H1 (cell line): ENCODE measurements around the gene BRSK2. TPM values are rescaled to one million over a fixed set of nuclear protein-coding genes. Genes with fewer than 3 reads are reported as not detected.

Experiments used
- CBX5 ChIP-seq: fragments of 300-800, 300-1000 bp; sonication (generic); IDR thresholded peaks from 2 replicates; pipeline ENCODE4 v1.7.1; 2016; ENCODE audit warnings: antibody characterized with exemption, low read length, low read depth
- EZH2 ChIP-seq: fragments of 200-600 bp; sonication (generic); IDR thresholded peaks from 2 replicates; pipeline ENCODE4 v1.7.1; 2012; ENCODE audit warnings: low read depth, mild to moderate bottlenecking, moderate library complexity, low read length, inconsistent platforms; ENCODE audit not compliant: severe bottlenecking
- HDAC6 ChIP-seq: IDR thresholded peaks from one replicate; pipeline ENCODE4 v1.7.1; 2012; ENCODE audit warnings: low read depth, mild to moderate bottlenecking, inconsistent platforms, low read length, moderate library complexity
- MAFK ChIP-seq: IDR thresholded peaks from 2 replicates; pipeline ENCODE4 v1.6.1; 2012; ENCODE audit warnings: low read depth, mild to moderate bottlenecking, improper control_type of control experiment, low read length
- SRF ChIP-seq: IDR thresholded peaks from 2 replicates; pipeline ENCODE4 v1.6.1; 2011; ENCODE audit warnings: mild to moderate bottlenecking, low read depth, low read length, moderate library complexity
- YY1 ChIP-seq: IDR thresholded peaks from 2 replicates; pipeline ENCODE4 v1.6.1; 2011; ENCODE audit warnings: low read depth, mild to moderate bottlenecking, low read length
- polyA plus RNA-seq, 7 experiments: library from polyadenylated mRNA; depleted of rRNA in 3 of 7; stranded (reverse) in 5 of 7; unstranded in 2 of 7; fragments of >200 nt in 5 of 7; fragments of 200-250 nt in 2 of 7; gene quantifications; 1 replicate in 5 of 7; 2 replicates in 1 of 7; 4 replicates in 1 of 7; pipeline versions ENCODE4 v1.2.1 to v1.2.3, GENCODE V29; 2011 to 2013; ENCODE audit warnings: missing spikeins in 2 of 7, mixed read lengths in 2 of 7
- total RNA-seq: library from RNA; stranded (reverse); fragmentation: NEBNext Ultra II Directional; extraction: Animal tissue kit (Norgen Biotek cat#: 25700); gene quantifications from 2 replicates; pipeline ENCODE4 v1.2.1, GENCODE V29; 2021

Gene BRSK2
- total and polyA plus RNA-seq, 2 of the 8 experiments (the other 6 are each of a cell fraction or from before 2014, with no cell fraction given) = 17.3 to 27.1 TPM

DNA sequence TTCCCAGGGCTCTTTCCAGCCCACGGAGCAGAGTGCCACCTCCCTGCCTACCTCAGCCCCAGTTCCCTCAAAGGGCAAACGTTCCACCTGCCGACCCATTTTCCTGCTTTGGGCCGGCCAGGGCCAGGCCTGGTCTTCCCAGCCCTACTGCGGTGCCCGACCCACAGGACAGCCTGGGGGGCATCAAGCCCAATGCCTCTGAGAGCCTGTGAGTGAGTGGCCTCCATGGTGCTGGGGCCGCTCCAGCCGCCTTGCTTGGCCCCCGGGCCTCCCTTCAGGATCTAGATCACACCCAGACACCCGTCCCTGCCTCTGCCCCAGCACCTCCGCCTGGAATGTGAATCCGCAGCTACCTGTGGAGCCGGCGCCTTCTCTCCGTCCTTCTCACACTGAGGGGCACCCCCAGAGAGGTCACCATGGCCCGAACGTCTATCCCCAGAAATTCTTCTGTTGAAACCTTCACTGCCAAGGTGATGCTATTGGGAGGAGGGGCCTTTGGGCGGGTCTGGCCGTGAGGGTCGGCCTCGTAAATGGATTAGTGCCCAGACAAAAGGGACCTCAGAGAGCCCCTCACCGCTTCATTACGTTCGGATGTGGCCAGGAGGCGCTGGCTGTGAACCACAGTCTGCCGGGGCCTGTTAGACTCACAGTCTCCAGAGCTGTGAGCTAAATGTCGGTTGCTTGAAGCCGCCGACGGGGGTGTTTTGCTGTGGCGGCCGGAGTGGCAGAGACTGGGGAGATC, 36.2 kb upstream of the BRSK2 start (continued):
- TF ChIP-seq SRF (no peak), EZH2 (no peak), YY1 (no peak), HDAC6 (no peak), CBX5 (no peak), MAFK (no peak)
